ENCODE data around the gene PLEKHA3. TPM values are rescaled to one million over a fixed set of nuclear protein-coding genes. Genes with fewer than 3 reads are reported as not detected.

PLEKHA3 gene
- total RNA-seq, 3 donors from 2014 or later (not counting 1 experiment from before 2014, with no cell fraction given) = 22.6 to 39.1 (median 34.5) TPM

DNA sequence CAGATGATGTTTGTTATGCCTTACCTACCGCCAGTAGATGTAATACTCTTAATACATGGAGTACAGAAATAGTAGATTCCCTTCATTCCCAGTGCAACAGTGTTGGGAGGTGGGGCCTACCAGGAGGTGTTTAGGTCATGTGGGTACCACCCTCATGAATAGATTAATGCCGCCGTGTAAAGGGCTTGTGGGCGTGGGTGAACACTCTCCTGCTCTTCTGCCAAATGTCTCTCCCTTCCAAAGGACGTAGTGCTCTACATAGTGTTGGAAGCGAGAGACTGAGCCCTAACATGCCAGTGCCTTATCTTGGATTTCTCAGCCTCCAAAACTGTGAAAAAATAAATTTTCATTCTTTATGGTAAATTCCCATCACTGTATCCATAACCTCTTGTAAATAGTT lies 30.1 kb downstream of the PLEKHA3 start:
- H3K4me3 Mint-ChIP-seq = no peak overlapping the region
- ATAC-seq = no peak
- H3K27ac Mint-ChIP-seq = no peak overlapping the region
- H3K9me3 Mint-ChIP-seq = no peaks in the 10 kb centered on the region
- Histone ChIP-seq H3K4me3 (ENCODE audit: low read length) (no peak overlapping the region), H3K27me3 (ENCODE audit: control insufficient read depth, insufficient read depth, low read length) (no peaks in the 10 kb centered on the region), H3K9me3 (ENCODE audit: control insufficient read depth, insufficient read depth, low read length) (no peaks in the 10 kb centered on the region), H3K27ac (ENCODE audit: low read length) (no peak overlapping the region), H3K36me3 (ENCODE audit: control insufficient read depth, insufficient read depth, low read length) (peaks cover 21% of the 10 kb centered on the region), H3K4me1 (ENCODE audit: control insufficient read depth, insufficient read depth, low read length) (no peaks in the 10 kb centered on the region)
- WGBS (ENCODE audit: insufficient coverage) = 95% methylated on average over 5 of the region's 6 CpGs
- H3K4me1 Mint-ChIP-seq = peaks cover 5 to 11% of the 10 kb centered on the region in 2 donors
- intact Hi-C loops (cut with micrococcal nuclease) = no loop called here
- no peaks in the 10 kb centered on the region for H3K36me3 Mint-ChIP-seq
- no peak for DNase-seq
- TF ChIP-seq, protein P1, sequence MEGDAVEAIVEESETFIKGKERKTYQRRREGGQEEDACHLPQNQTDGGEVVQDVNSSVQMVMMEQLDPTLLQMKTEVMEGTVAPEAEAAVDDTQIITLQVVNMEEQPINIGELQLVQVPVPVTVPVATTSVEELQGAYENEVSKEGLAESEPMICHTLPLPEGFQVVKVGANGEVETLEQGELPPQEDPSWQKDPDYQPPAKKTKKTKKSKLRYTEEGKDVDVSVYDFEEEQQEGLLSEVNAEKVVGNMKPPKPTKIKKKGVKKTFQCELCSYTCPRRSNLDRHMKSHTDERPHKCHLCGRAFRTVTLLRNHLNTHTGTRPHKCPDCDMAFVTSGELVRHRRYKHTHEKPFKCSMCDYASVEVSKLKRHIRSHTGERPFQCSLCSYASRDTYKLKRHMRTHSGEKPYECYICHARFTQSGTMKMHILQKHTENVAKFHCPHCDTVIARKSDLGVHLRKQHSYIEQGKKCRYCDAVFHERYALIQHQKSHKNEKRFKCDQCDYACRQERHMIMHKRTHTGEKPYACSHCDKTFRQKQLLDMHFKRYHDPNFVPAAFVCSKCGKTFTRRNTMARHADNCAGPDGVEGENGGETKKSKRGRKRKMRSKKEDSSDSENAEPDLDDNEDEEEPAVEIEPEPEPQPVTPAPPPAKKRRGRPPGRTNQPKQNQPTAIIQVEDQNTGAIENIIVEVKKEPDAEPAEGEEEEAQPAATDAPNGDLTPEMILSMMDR (IDR thresholded peaks at IDR 0.05) = no peak
- H3K27me3 Mint-ChIP-seq (ENCODE audit: low read depth in 2 of 2) = no peaks in the 10 kb centered on the region

DNA sequence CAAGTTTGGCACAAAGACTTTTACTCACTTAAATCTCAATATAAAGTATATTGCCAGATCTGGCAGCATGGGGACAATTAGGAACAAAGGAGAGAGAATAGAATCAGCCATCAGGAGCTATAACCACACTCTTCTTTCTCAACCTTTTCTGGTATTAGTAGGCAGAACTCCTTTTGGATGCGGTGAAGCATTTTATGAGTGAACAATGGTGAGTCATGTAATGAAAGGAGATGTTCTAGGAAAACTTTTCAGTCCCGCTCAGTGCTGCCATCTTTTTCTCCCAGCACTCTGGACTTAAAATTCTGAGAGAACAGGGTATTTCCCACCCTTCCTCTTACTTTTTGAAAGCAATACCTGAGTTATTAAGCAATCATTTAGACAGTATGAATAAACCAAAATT lies 32.2 kb downstream of the PLEKHA3 start:
- Mint-ChIP-seq H3K4me1 (peaks cover 5 to 11% of the 10 kb centered on the region in 2 donors), H3K9me3 (no peaks in the 10 kb centered on the region), H3K4me3 (no peak overlapping the region), H3K27me3 (ENCODE audit: low read depth in 2 of 2) (no peaks in the 10 kb centered on the region), H3K27ac (no peak overlapping the region), H3K36me3 (no peaks in the 10 kb centered on the region)
- intact Hi-C loops (cut with micrococcal nuclease) = no loop called here
- no peak for ATAC-seq
- H3K27me3 ChIP-seq (ENCODE audit: control insufficient read depth, insufficient read depth, low read length) = no peaks in the 10 kb centered on the region
- H3K4me1 ChIP-seq (ENCODE audit: control insufficient read depth, insufficient read depth, low read length) = no peaks in the 10 kb centered on the region
- H3K36me3 ChIP-seq (ENCODE audit: control insufficient read depth, insufficient read depth, low read length) = peaks cover 8% of the 10 kb centered on the region
- no peaks in the 10 kb centered on the region for H3K9me3 ChIP-seq (ENCODE audit: control insufficient read depth, insufficient read depth, low read length)
- H3K4me3 ChIP-seq (ENCODE audit: low read length) = no peak overlapping the region
- no peak overlapping the region for H3K27ac ChIP-seq (ENCODE audit: low read length)
- TF ChIP-seq, protein P1 (IDR thresholded peaks at IDR 0.05) = no peak
- DNase-seq = no peak
- 89% methylated on average over 2 of the region's 2 CpGs for WGBS (ENCODE audit: insufficient coverage)

GRCh38 chr2:178513876-178514275 lies 33.6 kb downstream of the PLEKHA3 start:
- Mint-ChIP-seq H3K27me3 (ENCODE audit: low read depth in 2 of 2) (no peaks in the 10 kb centered on the region), H3K4me1 (peaks cover 5 to 6% of the 10 kb centered on the region in 2 donors), H3K36me3 (no peaks in the 10 kb centered on the region), H3K27ac (no peak overlapping the region), H3K4me3 (no peak overlapping the region), H3K9me3 (no peaks in the 10 kb centered on the region)
- DNase-seq = no peak
- Histone ChIP-seq H3K36me3 (ENCODE audit: control insufficient read depth, insufficient read depth, low read length) (peaks cover 12% of the 10 kb centered on the region), H3K4me3 (ENCODE audit: low read length) (no peak overlapping the region), H3K9me3 (ENCODE audit: control insufficient read depth, insufficient read depth, low read length) (no peaks in the 10 kb centered on the region), H3K27ac (ENCODE audit: low read length) (no peak overlapping the region), H3K4me1 (ENCODE audit: control insufficient read depth, insufficient read depth, low read length) (no peaks in the 10 kb centered on the region), H3K27me3 (ENCODE audit: control insufficient read depth, insufficient read depth, low read length) (no peaks in the 10 kb centered on the region)
- intact Hi-C loops (cut with micrococcal nuclease) = no loop called here
- no peak for ATAC-seq
- TF ChIP-seq, protein P1 (IDR thresholded peaks at IDR 0.05) = no peak
- WGBS (ENCODE audit: insufficient coverage) = 91% methylated on average over 4 of the region's 4 CpGs

GRCh38 chr2:178514664-178515063 lies 34.4 kb downstream of the PLEKHA3 start:
- no peak overlapping the region for H3K27ac ChIP-seq (ENCODE audit: low read length)
- ATAC-seq (no peak), DNase-seq (peak in 1 of 2 donors; percentile 37)
- Mint-ChIP-seq H3K27me3 (ENCODE audit: low read depth in 2 of 2) (no peaks in the 10 kb centered on the region), H3K4me1 (peaks cover 5 to 6% of the 10 kb centered on the region in 2 donors), H3K4me3 (no peak overlapping the region), H3K27ac (no peak overlapping the region), H3K9me3 (no peaks in the 10 kb centered on the region), H3K36me3 (no peaks in the 10 kb centered on the region)
- peaks cover 12% of the 10 kb centered on the region for H3K36me3 ChIP-seq (ENCODE audit: control insufficient read depth, insufficient read depth, low read length)
- no peak overlapping the region for H3K4me3 ChIP-seq (ENCODE audit: low read length)
- H3K4me1 ChIP-seq (ENCODE audit: control insufficient read depth, insufficient read depth, low read length) = no peaks in the 10 kb centered on the region
- no peaks in the 10 kb centered on the region for H3K9me3 ChIP-seq (ENCODE audit: control insufficient read depth, insufficient read depth, low read length)
- H3K27me3 ChIP-seq (ENCODE audit: control insufficient read depth, insufficient read depth, low read length) = no peaks in the 10 kb centered on the region
- 71% methylated on average over 1 of the region's 2 CpGs for WGBS (ENCODE audit: insufficient coverage)
- intact Hi-C loops (cut with micrococcal nuclease) = no loop called here
- TF ChIP-seq, protein P1 (IDR thresholded peaks at IDR 0.05) = no peak
